SJCRH30 (cell line): ENCODE data around the gene ADPRHL1. TPM values are rescaled to one million over a fixed set of nuclear protein-coding genes. Genes with fewer than 3 reads are reported as not detected.

Experiments used
- DNase-seq, 2 experiments: peaks; one replicate each; pipeline ENCODE4 v3.0.0-alpha.2; 2015 to 2020
- H3K27ac ChIP-seq: fragments of 250-450 bp; sonication (Bioruptor Pico); 2 replicates; pipeline ENCODE4 v1.5.1; 2020; ENCODE audit warnings: mild to moderate bottlenecking, moderate library complexity
- H3K27me3 ChIP-seq: fragments of 250-450 bp; sonication (Bioruptor Pico); 2 replicates; pipeline ENCODE4 v1.5.1; 2020; ENCODE audit warnings: mild to moderate bottlenecking, moderate library complexity
- H3K36me3 ChIP-seq: fragments of 250-450 bp; sonication (Bioruptor Pico); 2 replicates; pipeline ENCODE4 v1.5.1; 2020; ENCODE audit warnings: mild to moderate bottlenecking, moderate library complexity
- H3K4me1 ChIP-seq: fragments of 250-450 bp; sonication (Bioruptor Pico); 2 replicates; pipeline ENCODE4 v1.5.1; 2020; ENCODE audit warnings: mild to moderate bottlenecking, moderate library complexity
- H3K4me3 ChIP-seq: fragments of 250-450 bp; sonication (Bioruptor Pico); 2 replicates; pipeline ENCODE4 v1.5.1; 2020; ENCODE audit warnings: mild to moderate bottlenecking, moderate library complexity
- H3K9me3 ChIP-seq: fragments of 250-450 bp; sonication (Bioruptor Pico); replicated peaks from 2 replicates; pipeline ENCODE4 v1.5.1; 2020; ENCODE audit warnings: mild to moderate bottlenecking, moderate library complexity
- total RNA-seq: library from RNA; depleted of rRNA; stranded (reverse); fragments of >200 nt; shearing (Covaris generic); gene quantifications from 2 replicates; pipeline ENCODE4 v1.2.3, GENCODE V29; 2014

Gene ADPRHL1
- total RNA-seq, 1 experiment from 2014 or later: 2.2 TPM

- peak; percentile 57 to 67 for DNase-seq
- Histone ChIP-seq H3K27ac (peak overlapping the region; percentile 14; the same call in 1 of the 2 replicates), H3K9me3 (no peaks in the 10 kb centered on the region), H3K36me3 (no peaks in the 10 kb centered on the region), H3K4me1 (peaks cover 13% of the 10 kb centered on the region; the same call in 1 of the 2 replicates), H3K4me3 (no peak overlapping the region), H3K27me3 (no peaks in the 10 kb centered on the region)
Measured at GRCh38 chr13:113403255-113404104, 49.8 kb downstream of the ADPRHL1 start.

DNA sequence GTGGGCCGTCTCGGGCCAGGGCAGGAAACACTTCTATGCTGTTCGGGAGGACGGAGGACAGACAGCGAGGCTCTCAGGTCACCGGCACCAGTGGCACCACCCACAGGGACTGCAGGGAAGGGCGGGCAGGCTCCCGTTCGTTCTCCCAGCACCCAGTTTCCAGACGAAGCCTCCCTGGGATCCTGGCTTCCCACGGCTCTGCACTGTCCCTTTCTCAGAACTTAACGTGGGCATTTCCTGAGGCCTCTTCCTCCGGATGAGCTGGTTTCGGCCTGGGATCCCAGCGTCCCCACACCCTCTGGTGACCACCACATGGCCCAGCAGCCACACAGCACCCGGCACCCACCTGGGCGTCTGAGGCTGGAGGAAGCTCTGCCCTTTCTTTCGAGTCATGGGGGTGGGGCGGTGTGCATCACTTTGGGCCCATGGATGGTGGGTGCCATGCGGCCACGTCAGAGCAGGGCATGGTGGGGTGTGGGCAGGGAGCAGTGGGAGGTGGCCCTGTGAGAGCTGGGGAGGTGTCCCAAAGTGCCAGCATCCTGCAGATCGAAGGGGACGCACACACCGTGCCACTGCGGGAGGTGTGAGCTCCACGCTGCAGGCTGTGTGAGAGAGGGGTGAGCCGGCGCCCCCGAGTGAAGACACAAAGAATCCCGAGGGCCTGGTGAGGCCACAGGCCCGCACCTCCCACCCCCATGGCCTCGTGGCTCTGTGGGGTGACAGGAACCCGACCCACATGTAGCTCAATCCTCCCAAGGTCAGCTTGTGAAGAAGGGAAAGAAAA, 50.6 kb downstream of the ADPRHL1 start:
- Histone ChIP-seq H3K27me3 (no peaks in the 10 kb centered on the region), H3K9me3 (no peaks in the 10 kb centered on the region), H3K36me3 (no peaks in the 10 kb centered on the region), H3K27ac (peak overlapping the region; percentile 14; the same call in 1 of the 2 replicates), H3K4me1 (peaks cover 13% of the 10 kb centered on the region; the same call in 1 of the 2 replicates), H3K4me3 (no peak overlapping the region)
- no peak for DNase-seq

- H3K27ac ChIP-seq: no peak overlapping the region
- no peak for DNase-seq
- no peaks in the 10 kb centered on the region for H3K27me3 ChIP-seq
- H3K4me1 ChIP-seq: peaks cover 10% of the 10 kb centered on the region; the same call in 1 of the 2 replicates
- no peak overlapping the region for H3K4me3 ChIP-seq
- no peaks in the 10 kb centered on the region for H3K9me3 ChIP-seq
- H3K36me3 ChIP-seq: no peaks in the 10 kb centered on the region
Measured at GRCh38 chr13:113401452-113402415, 51.6 kb downstream of the ADPRHL1 start.

- Histone ChIP-seq H3K27ac (no peak overlapping the region), H3K27me3 (no peaks in the 10 kb centered on the region), H3K4me3 (no peak overlapping the region), H3K9me3 (no peaks in the 10 kb centered on the region), H3K4me1 (peaks cover 7% of the 10 kb centered on the region; the same call in 1 of the 2 replicates), H3K36me3 (no peaks in the 10 kb centered on the region)
- no peak for DNase-seq
Measured at GRCh38 chr13:113400621-113401451, 52.5 kb downstream of the ADPRHL1 start.

- H3K27ac ChIP-seq: no peak overlapping the region
- H3K4me1 ChIP-seq: peaks cover 7% of the 10 kb centered on the region; the same call in 1 of the 2 replicates
- no peak overlapping the region for H3K4me3 ChIP-seq
- H3K36me3 ChIP-seq: no peaks in the 10 kb centered on the region
- no peaks in the 10 kb centered on the region for H3K27me3 ChIP-seq
- no peaks in the 10 kb centered on the region for H3K9me3 ChIP-seq
- DNase-seq: no peak
Measured at GRCh38 chr13:113399755-113400149, 53.5 kb downstream of the ADPRHL1 start.

DNA sequence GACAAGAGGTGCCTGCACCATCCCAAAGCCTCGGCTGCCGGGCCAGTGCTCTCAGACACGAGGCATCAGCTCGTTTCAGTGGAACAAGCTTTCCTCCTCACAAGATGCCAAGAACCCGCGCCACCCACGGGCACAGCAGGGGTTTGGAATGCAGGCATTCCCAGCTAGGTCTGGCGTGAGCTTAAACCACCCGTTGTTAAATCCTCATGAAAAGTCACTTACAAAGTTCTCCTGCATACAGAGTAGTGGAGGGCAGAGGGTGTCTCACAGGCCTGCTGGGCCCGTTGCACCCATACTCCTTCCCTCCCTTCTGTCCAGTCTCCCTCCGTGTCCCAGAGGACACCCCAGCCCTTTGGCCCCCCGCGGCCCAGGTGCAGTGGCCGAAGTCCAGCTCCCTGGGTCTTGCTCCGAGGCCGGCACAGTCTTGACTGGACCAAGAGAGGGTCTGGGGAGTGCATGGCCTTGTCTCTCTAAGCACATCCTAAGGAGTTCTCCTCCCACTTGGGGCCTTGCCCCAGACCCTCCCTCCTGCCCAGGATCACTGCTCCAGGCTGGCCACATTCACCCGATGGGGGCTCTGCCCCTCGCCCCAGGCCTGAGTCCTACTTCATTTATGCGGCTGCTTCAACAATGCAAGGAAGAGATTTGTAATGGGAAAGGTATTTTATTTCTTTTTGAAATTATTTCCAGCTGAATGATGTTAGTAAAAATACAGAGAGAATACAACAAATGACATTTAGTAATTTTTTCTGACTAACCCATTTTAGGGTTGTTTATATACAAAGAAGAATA, 54.1 kb downstream of the ADPRHL1 start:
- no peaks in the 10 kb centered on the region for H3K27me3 ChIP-seq
- H3K4me3 ChIP-seq: no peak overlapping the region
- DNase-seq: no peak
- no peaks in the 10 kb centered on the region for H3K36me3 ChIP-seq
- H3K27ac ChIP-seq: no peak overlapping the region
- H3K9me3 ChIP-seq: no peaks in the 10 kb centered on the region
- peaks cover 7% of the 10 kb centered on the region; the same call in 1 of the 2 replicates for H3K4me1 ChIP-seq

DNA sequence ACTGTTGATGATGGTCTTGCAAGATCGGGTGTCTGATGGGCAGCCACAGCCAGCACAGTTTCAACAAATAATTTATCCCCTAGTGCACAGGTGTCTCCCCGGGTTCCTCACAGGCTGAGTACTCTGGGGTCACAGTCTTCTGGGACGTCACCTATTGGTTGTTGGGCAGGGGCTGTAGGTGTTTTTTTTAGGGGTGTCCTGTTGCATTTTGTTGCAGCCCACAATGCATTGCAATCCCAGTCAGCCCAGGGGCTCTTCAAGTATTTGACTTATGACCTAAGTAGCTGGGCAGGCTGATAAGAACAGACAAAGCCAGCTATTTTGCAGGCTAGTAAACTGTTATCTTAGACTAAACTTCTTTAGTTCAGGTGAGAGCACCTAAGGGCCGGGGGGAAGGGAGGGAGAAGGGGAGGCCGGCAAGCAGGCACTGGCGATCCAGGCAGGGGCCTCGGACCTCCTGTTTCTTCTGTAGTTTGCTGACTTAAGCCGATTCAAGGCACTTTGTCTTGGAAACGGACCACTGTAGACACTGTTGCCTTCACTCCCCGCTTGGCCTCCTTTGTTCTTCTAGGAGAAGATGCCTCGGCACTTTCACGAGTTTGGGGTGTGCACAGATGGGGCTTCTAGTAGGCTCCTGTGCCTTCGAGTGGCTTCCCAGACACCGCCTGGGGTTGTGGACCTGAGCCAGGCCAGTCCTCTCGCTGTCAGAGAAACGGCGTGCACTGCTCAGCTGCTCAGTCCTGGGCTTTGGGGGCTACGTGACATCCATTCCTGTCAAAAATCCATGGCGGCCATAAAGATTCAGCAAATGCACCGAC, 55.5 kb downstream of the ADPRHL1 start:
- H3K36me3 ChIP-seq: no peaks in the 10 kb centered on the region
- no peaks in the 10 kb centered on the region for H3K27me3 ChIP-seq
- peak overlapping the region; percentile 22 for H3K4me3 ChIP-seq
- H3K9me3 ChIP-seq: no peaks in the 10 kb centered on the region
- no peaks in the 10 kb centered on the region; the same call in 1 of the 2 replicates for H3K4me1 ChIP-seq
- peak overlapping the region; percentile 20; the same call in 1 of the 2 replicates for H3K27ac ChIP-seq
- DNase-seq: peak; percentile 58 to 72

GRCh38 chr13:113394339-113394640, 59.0 kb downstream of the ADPRHL1 start:
- Histone ChIP-seq H3K27me3 (no peaks in the 10 kb centered on the region), H3K27ac (no peak overlapping the region), H3K4me3 (peak overlapping the region; percentile 70; the same call in 1 of the 2 replicates), H3K9me3 (no peaks in the 10 kb centered on the region), H3K36me3 (no peaks in the 10 kb centered on the region), H3K4me1 (no peaks in the 10 kb centered on the region; the same call in 1 of the 2 replicates)
- DNase-seq: no peak

GRCh38 chr13:113393563-113394338, 59.5 kb downstream of the ADPRHL1 start:
- Histone ChIP-seq H3K9me3 (no peaks in the 10 kb centered on the region), H3K4me1 (no peaks in the 10 kb centered on the region; the same call in 1 of the 2 replicates), H3K27ac (no peak overlapping the region; the same call in 1 of the 2 replicates), H3K36me3 (no peaks in the 10 kb centered on the region), H3K27me3 (no peaks in the 10 kb centered on the region), H3K4me3 (peak overlapping the region; percentile 70)
- DNase-seq: peak; percentile 77 to 79

DNA sequence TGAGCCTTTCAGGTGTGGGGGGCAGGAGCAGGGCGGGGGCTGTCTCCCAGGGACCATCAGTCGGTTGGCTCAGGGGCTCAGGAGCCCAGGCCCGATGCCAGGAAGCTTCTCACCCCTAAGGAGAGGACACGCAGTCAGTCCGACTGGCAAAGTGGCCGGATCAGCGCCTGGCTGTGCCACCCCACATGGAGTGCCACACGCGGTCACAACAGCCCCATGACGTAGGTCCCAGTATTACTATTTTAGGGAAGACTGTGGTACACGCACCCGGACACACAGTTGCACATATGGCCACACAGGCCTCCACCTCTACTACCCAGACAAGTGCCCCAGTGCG, 60.1 kb downstream of the ADPRHL1 start:
- DNase-seq: no peak
- H3K4me3 ChIP-seq: peak overlapping the region; percentile 70; the same call in 1 of the 2 replicates
- peaks cover 3% of the 10 kb centered on the region; the same call in 1 of the 2 replicates for H3K9me3 ChIP-seq
- no peaks in the 10 kb centered on the region for H3K36me3 ChIP-seq
- no peaks in the 10 kb centered on the region for H3K27me3 ChIP-seq
- H3K27ac ChIP-seq: no peak overlapping the region
- H3K4me1 ChIP-seq: no peaks in the 10 kb centered on the region

DNA sequence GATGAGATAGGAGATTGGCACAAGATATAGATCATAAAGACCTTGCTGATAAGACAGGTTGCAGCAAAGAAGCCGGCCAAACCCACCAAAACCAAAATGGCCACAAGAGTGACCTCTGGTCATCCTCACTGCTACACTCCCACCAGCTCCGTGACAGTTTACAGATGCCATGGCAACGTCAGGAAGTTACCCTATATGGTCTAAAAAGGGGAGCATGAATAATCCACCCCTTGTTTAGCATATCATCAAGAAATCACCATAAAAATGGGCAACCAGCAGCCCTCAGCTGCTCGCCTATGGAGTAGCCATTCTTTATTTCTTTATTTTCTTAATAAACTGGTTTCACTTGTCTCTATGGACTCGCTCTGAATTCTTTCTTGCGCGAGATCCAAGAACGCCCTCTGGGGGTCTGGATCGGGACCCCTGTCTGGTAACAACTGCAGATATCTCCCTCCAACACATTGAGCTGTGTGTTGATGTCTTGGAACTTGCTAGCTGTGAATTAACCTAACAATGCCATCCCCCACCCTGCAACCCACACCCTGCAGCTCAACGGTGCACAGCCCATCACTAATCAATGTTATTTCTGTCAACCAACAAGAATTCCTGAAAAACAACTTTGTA, 62.3 kb downstream of the ADPRHL1 start:
- Histone ChIP-seq H3K36me3 (no peaks in the 10 kb centered on the region), H3K9me3 (peaks cover 3% of the 10 kb centered on the region; the same call in 1 of the 2 replicates), H3K4me1 (no peaks in the 10 kb centered on the region), H3K27me3 (no peaks in the 10 kb centered on the region), H3K4me3 (no peak overlapping the region), H3K27ac (no peak overlapping the region)
- no peak for DNase-seq
